ENCODE results near the gene VTI1A. TPM values are rescaled to one million over a fixed set of nuclear protein-coding genes. Genes with fewer than 3 reads are reported as not detected.

The VTI1A gene
- polyA plus RNA-seq, 2 of the 4 experiments (the other 2 are of a cell fraction) = 17.0 to 25.3 TPM

DNA sequence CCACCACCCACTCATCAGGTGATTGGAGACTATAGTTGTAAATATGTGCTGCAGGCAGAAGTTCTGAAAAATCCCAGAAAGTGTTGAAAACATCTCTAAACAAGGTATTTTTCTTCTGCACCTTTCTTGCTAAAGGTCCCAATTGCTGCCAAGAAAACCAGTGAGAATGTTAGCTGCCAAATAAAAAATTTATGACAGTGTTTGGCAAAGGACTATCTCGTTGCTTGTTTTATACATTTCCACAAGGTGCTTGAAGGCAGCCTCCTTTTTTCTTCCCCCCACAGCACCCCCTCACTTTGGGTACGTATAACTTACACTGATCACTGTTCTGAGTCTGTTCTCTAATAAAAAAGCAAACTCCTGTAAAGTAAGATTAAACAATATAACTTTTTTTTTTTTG is 344.4 kb downstream of the VTI1A start:
- ChIA-PET POLR2A (no interaction called here), CTCF (interaction anchor here (1.0 kb wide), 1 partner anchor 15 kb away, joined by 3 read pairs; no protein-coding TSS in a partner anchor)
- 89% methylated on average over 2 of the region's 2 CpGs for WGBS (ENCODE audit: missing lambda C conversion rate)
- no peak overlapping the region for H3K4me2 ChIP-seq
- DNase-seq (ENCODE audit: low read depth in 1 of 2, low spot score in 1 of 2) (no peak), ATAC-seq (no peak), FAIRE-seq (no peak)
- no peak overlapping the region for H3K4me3 ChIP-seq
- TF ChIP-seq BHLHE40 (IDR thresholded peaks at IDR 0.05; ENCODE audit: low read depth, low read length) (no peak), EHF (CRISPR knock-in tag; IDR thresholded peaks at IDR 0.05) (no peak), HDAC2 (IDR thresholded peaks at IDR 0.05) (no peak), CHD4 (IDR thresholded peaks at IDR 0.05; ENCODE audit: borderline replicate concordance) (no peak), HEYL (CRISPR knock-in tag; IDR thresholded peaks at IDR 0.05) (no peak)
- H3K9me3 ChIP-seq = peaks cover 4% of the 10 kb centered on the region; the same call in 1 of the 3 replicates
- H3K4me1 ChIP-seq = peaks cover 13% of the 10 kb centered on the region; the same call in 1 of the 3 replicates
- no peak overlapping the region for H3K27ac ChIP-seq

DNA sequence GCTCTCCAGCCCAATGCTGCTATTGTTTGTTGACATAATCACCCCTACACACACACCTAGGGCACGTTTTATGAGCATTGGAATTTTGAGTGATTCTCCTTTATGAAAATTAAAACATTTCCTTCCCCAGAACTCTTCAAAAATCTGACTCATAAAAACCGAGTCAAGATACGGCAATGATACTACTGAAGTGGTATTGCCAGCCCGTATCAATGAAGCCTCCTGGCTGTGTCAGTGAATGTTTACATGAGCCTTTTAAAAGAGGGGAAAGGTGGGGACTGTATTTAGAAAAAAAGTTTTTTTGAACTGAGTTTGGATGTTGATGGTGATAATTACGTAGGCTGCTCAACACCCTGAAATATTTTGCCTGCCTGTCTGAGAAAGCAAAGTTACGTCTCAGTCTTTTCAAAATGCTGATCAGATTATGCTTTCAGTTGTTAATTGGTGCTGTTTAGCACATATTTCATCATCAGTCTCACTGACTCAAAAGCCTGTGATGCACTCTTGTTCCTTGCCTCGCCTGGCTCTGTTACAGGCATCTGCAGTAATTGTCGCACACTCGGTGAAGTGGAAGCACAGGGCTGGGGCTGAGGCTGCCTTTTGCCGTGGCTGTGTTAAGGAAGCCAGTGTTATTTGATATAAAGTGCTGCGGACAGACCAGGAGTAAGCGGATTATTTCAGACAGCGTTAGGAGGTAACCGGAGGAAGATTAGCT is 345.6 kb downstream of the VTI1A start:
- no peak; a peak in 2 of 6 replicates for ATAC-seq
- CTCF ChIA-PET = interaction anchor here (1.0 kb wide), 1 partner anchor 14 kb away, joined by 3 read pairs; no protein-coding TSS in a partner anchor
- Histone ChIP-seq H3K4me3 (no peak overlapping the region), H3K27ac (0 out of 6 replicates have a peak overlapping the region, but pooled peaks of 1 of the 2 experiments have one; percentile 8), H3K4me2 (no peak overlapping the region), H3K9me3 (peaks cover 4% of the 10 kb centered on the region; the same call in 1 of the 3 replicates), H3K4me1 (peaks cover 13% of the 10 kb centered on the region; the same call in 1 of the 3 replicates)
- 85% methylated on average over 14 of the region's 14 CpGs for WGBS (ENCODE audit: missing lambda C conversion rate)
- no peak for DNase-seq (ENCODE audit: low read depth in 1 of 2, low spot score in 1 of 2)
- FAIRE-seq = no peak
- TF ChIP-seq HDAC2 (IDR thresholded peaks at IDR 0.05) (no peak), ZC3H11A (IDR thresholded peaks at IDR 0.05) (no peak), RFX5 (IDR thresholded peaks at IDR 0.05) (no peak), HOXB5 (CRISPR knock-in tag; IDR thresholded peaks at IDR 0.05) (no peak), JUN (IDR thresholded peaks at IDR 0.05) (no peak), TFCP2L1 (CRISPR knock-in tag; IDR thresholded peaks at IDR 0.05) (no peak), CBX8 (IDR thresholded peaks at IDR 0.05) (no peak), RNF2 (IDR thresholded peaks at IDR 0.05; ENCODE audit: borderline replicate concordance, low read depth) (no peak), ZNF302 (CRISPR knock-in tag; IDR thresholded peaks at IDR 0.05) (no peak)
- TF ChIP-seq, protein P1, sequence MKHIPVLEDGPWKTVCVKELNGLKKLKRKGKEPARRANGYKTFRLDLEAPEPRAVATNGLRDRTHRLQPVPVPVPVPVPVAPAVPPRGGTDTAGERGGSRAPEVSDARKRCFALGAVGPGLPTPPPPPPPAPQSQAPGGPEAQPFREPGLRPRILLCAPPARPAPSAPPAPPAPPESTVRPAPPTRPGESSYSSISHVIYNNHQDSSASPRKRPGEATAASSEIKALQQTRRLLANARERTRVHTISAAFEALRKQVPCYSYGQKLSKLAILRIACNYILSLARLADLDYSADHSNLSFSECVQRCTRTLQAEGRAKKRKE (CRISPR knock-in tag; IDR thresholded peaks at IDR 0.05; ENCODE audit: low read depth) = no peak
- TF ChIP-seq, protein P2, sequence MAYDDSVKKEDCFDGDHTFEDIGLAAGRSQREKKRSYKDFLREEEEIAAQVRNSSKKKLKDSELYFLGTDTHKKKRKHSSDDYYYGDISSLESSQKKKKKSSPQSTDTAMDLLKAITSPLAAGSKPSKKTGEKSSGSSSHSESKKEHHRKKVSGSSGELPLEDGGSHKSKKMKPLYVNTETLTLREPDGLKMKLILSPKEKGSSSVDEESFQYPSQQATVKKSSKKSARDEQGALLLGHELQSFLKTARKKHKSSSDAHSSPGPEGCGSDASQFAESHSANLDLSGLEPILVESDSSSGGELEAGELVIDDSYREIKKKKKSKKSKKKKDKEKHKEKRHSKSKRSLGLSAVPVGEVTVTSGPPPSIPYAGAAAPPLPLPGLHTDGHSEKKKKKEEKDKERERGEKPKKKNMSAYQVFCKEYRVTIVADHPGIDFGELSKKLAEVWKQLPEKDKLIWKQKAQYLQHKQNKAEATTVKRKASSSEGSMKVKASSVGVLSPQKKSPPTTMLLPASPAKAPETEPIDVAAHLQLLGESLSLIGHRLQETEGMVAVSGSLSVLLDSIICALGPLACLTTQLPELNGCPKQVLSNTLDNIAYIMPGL (CRISPR knock-in tag; IDR thresholded peaks at IDR 0.05; ENCODE audit: borderline replicate concordance) = no peak
- TF ChIP-seq, protein P3, sequence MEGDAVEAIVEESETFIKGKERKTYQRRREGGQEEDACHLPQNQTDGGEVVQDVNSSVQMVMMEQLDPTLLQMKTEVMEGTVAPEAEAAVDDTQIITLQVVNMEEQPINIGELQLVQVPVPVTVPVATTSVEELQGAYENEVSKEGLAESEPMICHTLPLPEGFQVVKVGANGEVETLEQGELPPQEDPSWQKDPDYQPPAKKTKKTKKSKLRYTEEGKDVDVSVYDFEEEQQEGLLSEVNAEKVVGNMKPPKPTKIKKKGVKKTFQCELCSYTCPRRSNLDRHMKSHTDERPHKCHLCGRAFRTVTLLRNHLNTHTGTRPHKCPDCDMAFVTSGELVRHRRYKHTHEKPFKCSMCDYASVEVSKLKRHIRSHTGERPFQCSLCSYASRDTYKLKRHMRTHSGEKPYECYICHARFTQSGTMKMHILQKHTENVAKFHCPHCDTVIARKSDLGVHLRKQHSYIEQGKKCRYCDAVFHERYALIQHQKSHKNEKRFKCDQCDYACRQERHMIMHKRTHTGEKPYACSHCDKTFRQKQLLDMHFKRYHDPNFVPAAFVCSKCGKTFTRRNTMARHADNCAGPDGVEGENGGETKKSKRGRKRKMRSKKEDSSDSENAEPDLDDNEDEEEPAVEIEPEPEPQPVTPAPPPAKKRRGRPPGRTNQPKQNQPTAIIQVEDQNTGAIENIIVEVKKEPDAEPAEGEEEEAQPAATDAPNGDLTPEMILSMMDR (IDR thresholded peaks at IDR 0.05) = no peak
- TF ChIP-seq, protein P4, sequence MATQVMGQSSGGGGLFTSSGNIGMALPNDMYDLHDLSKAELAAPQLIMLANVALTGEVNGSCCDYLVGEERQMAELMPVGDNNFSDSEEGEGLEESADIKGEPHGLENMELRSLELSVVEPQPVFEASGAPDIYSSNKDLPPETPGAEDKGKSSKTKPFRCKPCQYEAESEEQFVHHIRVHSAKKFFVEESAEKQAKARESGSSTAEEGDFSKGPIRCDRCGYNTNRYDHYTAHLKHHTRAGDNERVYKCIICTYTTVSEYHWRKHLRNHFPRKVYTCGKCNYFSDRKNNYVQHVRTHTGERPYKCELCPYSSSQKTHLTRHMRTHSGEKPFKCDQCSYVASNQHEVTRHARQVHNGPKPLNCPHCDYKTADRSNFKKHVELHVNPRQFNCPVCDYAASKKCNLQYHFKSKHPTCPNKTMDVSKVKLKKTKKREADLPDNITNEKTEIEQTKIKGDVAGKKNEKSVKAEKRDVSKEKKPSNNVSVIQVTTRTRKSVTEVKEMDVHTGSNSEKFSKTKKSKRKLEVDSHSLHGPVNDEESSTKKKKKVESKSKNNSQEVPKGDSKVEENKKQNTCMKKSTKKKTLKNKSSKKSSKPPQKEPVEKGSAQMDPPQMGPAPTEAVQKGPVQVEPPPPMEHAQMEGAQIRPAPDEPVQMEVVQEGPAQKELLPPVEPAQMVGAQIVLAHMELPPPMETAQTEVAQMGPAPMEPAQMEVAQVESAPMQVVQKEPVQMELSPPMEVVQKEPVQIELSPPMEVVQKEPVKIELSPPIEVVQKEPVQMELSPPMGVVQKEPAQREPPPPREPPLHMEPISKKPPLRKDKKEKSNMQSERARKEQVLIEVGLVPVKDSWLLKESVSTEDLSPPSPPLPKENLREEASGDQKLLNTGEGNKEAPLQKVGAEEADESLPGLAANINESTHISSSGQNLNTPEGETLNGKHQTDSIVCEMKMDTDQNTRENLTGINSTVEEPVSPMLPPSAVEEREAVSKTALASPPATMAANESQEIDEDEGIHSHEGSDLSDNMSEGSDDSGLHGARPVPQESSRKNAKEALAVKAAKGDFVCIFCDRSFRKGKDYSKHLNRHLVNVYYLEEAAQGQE (IDR thresholded peaks at IDR 0.05) = no peak
- POLR2A ChIA-PET = no interaction called here

Measured in A549 (cell line).